ENCODE data around the gene MEX3B.
"Not testable (repeated sequence)": the region's sequence is repeated elsewhere in the genome, so short reads cannot be mapped to it uniquely, and the experiment has no call there.

The MEX3B gene

DNA sequence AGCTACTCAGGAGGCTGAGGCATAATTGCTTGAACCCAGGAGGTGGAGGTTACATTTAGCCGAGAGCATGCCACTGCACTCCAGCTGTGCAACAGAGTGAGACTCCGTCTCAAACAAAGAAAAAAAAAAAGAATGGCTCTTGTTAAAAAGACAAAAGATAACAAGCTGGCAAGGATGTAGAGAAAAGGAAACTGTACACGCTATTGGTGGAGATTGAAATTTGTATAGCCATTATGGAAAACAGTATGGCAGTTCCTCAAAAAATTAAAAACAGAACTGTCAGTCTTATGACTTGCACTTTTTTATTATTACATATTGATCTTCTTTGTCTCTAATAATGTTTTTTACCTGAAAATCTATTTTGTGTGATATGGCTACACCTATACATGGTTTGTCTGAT, 41.9 kb downstream of the MEX3B start:
- DNase-seq, result no peak

DNA sequence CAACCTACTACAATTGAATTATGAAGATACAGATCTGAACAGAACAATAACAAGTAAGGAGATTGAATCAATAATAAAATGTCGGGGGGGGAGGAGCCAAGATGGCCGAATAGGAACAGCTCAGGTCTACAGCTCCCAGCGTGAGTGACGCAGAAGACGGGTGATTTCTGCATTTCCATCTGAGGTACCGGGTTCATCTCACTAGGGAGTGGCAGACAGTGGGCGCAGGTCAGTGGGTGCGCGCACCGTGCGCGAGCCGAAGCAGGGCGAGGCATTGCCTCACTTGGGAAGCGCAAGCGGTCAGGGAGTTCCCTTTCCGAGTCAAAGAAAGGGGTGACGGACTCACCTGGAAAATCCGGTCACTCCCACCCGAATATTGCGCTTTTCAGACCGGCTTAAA, 50.7 kb downstream of the MEX3B start:
- DNase-seq, result not testable (repeated sequence)

DNA sequence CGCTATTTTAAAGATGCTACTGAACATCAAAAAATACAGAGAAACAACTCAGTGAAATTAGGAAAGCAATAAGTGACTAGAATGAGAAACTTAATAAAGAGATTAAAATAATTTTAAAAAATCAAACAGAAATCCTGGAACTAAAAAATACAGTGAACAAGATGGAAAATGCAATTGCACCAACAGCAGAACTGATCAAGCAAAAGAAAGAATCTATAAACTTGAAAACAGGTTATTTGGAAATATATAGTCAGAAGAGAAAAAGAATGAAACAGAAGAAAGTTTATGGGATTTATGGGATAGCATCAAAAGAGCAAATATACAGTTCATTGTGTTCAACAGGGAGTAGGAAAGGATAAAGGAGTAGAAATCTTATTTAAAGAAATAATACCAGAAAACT, 53.3 kb downstream of the MEX3B start:
- DNase-seq, result no peak

All from effector CD4-positive, alpha-beta T cell (primary cell).